ENCODE data around the gene MUC5AC. TPM values are rescaled to one million over a fixed set of nuclear protein-coding genes. Genes with fewer than 3 reads are reported as not detected.
A peak's percentile ranks its signal among the peaks of the same experiment; 100 is the strongest.

The MUC5AC gene
- total and polyA plus RNA-seq, 2 of the 13 experiments (the other 11 are each of a cell fraction or from before 2014, with no cell fraction given) = under 0.01 TPM; not detected in 1

- no peak within 1 kb of the TSS for H2AFZ ChIP-seq (ENCODE audit: low read length)
- H3K79me2 ChIP-seq (ENCODE audit: insufficient read depth, low read length) = no peaks in the 10 kb centered on the region
- ATAC-seq = peak; percentile 38
- peaks cover 13% of the 10 kb centered on the region; the same call in 1 of the 2 replicates for H4K20me1 ChIP-seq (ENCODE audit: insufficient read depth, low read length)
- H3K4me3 ChIP-seq (replicated peaks in 1 of 3; ENCODE audit: insufficient read depth in 1 of 3, low read depth in 2 of 3, low read length in 3 of 3) = no peak within 1 kb of the TSS
- no peak within 1 kb of the TSS for H3K27ac ChIP-seq (ENCODE audit: extremely low read length, insufficient read depth, low read length)
- intact Hi-C loops (cut with micrococcal nuclease; ENCODE audit: unreplicated experiment) (no loop called here), in situ Hi-C loops (cut with HindIII; ENCODE audit: extremely low pct_ligation_motif_present, low pct_unique_long_range_greater_than_20kb) (no loop called here)
- H3K4me1 ChIP-seq (ENCODE audit: insufficient read depth, low read length) = peaks cover 36% of the 10 kb centered on the region
- H3K9me3 ChIP-seq (ENCODE audit: low read length) = no peaks in the 10 kb centered on the region
- BruUV-seq (replicated peaks) = no TSS peak
- WGBS (ENCODE audit: low lambda C conversion rate) = 34% methylated on average over 15 of the region's 36 CpGs
- H3K36me3 ChIP-seq (replicated peaks in 1 of 2; ENCODE audit: control insufficient read depth in 1 of 2, insufficient read depth in 2 of 2, low read length in 2 of 2) = no peaks in the 10 kb centered on the region
- DNase-seq (ENCODE audit: low spot score) = no peak
- H3K27me3 ChIP-seq (ENCODE audit: control insufficient read depth in 1 of 2, insufficient read depth in 2 of 2, low read length in 2 of 2) = peaks cover 20 to 61% of the 10 kb centered on the region in 2 experiments
- no peak within 1 kb of the TSS for H3K4me2 ChIP-seq (ENCODE audit: low read depth, low read length)
- FAIRE-seq = no peak
- no peak within 1 kb of the TSS for H3K9ac ChIP-seq (ENCODE audit: insufficient read depth, low read depth, low read length)
- CTCF ChIA-PET (ENCODE audit: low intra/inter-chr PET ratio, low total read pairs) = no interaction called here
- POLR2A ChIA-PET = no interaction called here
- TF ChIP-seq CENPBD1 (CRISPR knock-in tag; IDR thresholded peaks at IDR 0.05; ENCODE audit: borderline replicate concordance, low read depth) = no peak
- TF ChIP-seq PAXIP1 (CRISPR knock-in tag; conservative IDR thresholded peaks at IDR 0.05) = peak; percentile 37; the same call in 1 of the 2 replicates
- TF ChIP-seq IRX3 (CRISPR knock-in tag; IDR thresholded peaks at IDR 0.05; ENCODE audit: borderline replicate concordance, low read depth) = no peak
- TF ChIP-seq ZNF883 (CRISPR knock-in tag; IDR thresholded peaks at IDR 0.05; ENCODE audit: not compliant biosample characterization) = no peak
- TF ChIP-seq FLYWCH1 (CRISPR knock-in tag; IDR thresholded peaks at IDR 0.05) = no peak
- TF ChIP-seq CREB3 (CRISPR knock-in tag; IDR thresholded peaks at IDR 0.05) = no peak
- no peak for TF ChIP-seq TFAP4 (IDR thresholded peaks at IDR 0.05; ENCODE audit: borderline replicate concordance, low read depth)
- TF ChIP-seq SOX6 (IDR thresholded peaks at IDR 0.05) = no peak
- TF ChIP-seq SOX6 (CRISPR knock-in tag; IDR thresholded peaks at IDR 0.05) = peak; percentile 13; the same call in 1 of the 2 replicates
- TF ChIP-seq HNRNPL (IDR thresholded peaks at IDR 0.05; ENCODE audit: low read depth, low read length) = peak; percentile 51; the same call in 1 of the 2 replicates
- TF ChIP-seq KAT2B (IDR thresholded peaks at IDR 0.05; ENCODE audit: borderline replicate concordance, low read depth, low read length) = no peak
- TF ChIP-seq KLF11 (CRISPR knock-in tag; IDR thresholded peaks at IDR 0.05) = no peak
- no peak for TF ChIP-seq ZNF225 (CRISPR knock-in tag; IDR thresholded peaks at IDR 0.05)
- no peak for TF ChIP-seq ZNF317 (CRISPR knock-in tag; IDR thresholded peaks at IDR 0.05)
- TF ChIP-seq HDAC1 (CRISPR knock-in tag; IDR thresholded peaks at IDR 0.05) = 0 out of 2 replicates have a peak, but pooled peaks have one; percentile 45
- no peak for TF ChIP-seq TCF7 (IDR thresholded peaks at IDR 0.05; ENCODE audit: low read depth)
- no peak for TF ChIP-seq IRF1 (CRISPR knock-in tag; IDR thresholded peaks at IDR 0.05; ENCODE audit: low read depth)
Observed at GRCh38 chr11:1222491-1223345, 65.0 kb downstream of the MUC5AC start, which contains the start of gene MUC5B. Gene MUC5B, plus strand, starts transcription at chr11:1223066. Its CDS starts 58 bp downstream, at chr11:1223124.

All from HepG2 (cell line).